D721Med (cell line): Measurements from ENCODE around the gene SCNN1A.

Experiments used
- DNase-seq: peaks from one replicate; pipeline ENCODE4 v3.0.0; 2011; ENCODE audit warnings: low spot score; ENCODE audit not compliant: insufficient read length
- FAIRE-seq: peaks from 2 replicates; lab custom pipeline; 2011; peaks lifted over from hg19 to GRCh38; lab: Jason Lieb, UNC
- TF ChIP-seq, protein P1 (sequence below): IDR thresholded peaks from 2 replicates; pipeline ENCODE4 v1.5.1; 2012; ENCODE audit warnings: mild to moderate bottlenecking, control low read depth; ENCODE audit not compliant: insufficient read depth; ENCODE audit errors: missing control alignments

The SCNN1A gene

DNA sequence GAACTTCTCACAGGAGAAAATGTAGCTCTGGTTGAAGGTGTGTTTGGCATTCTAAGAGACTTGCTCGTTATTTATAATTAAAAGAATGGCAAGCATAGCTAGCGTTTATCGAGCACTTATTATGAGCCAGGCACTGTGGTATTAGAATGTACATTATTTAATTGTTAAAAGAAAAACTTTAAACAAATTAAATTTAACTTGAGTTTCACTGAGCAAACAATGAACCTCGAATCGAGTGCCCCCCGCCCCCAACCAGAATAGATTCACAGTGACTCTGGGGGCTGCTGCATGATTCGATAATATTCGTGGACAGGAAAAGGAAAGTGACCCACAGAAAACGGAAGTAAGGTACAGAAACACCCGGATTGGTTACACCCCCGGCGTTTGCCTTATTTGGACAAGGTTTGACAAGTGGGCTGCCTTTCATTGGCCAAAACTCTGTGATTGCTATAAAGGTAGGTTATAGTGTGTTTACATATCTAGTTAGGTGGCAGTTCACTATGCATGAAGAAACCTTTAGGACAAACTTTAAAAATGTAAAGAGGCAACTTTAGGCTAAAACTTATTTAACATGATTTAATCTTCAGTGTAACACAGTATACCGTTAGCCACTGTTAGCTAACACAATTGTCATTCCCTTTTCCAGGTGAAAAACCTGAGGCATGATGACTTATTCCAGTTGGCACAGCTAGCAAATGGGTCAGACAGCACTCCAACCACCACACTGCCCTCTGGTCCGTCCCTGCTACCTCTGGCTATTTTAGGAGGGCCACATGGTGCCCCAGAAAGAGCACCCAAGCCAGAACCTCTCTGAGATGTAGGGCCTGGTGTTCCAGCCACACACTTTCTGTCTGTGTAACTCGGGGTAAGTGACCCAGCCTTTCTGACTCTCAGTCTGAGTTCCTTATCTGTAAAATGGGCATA is 7.1 kb downstream of the SCNN1A start:
- no peak for FAIRE-seq
- TF ChIP-seq, protein P1, sequence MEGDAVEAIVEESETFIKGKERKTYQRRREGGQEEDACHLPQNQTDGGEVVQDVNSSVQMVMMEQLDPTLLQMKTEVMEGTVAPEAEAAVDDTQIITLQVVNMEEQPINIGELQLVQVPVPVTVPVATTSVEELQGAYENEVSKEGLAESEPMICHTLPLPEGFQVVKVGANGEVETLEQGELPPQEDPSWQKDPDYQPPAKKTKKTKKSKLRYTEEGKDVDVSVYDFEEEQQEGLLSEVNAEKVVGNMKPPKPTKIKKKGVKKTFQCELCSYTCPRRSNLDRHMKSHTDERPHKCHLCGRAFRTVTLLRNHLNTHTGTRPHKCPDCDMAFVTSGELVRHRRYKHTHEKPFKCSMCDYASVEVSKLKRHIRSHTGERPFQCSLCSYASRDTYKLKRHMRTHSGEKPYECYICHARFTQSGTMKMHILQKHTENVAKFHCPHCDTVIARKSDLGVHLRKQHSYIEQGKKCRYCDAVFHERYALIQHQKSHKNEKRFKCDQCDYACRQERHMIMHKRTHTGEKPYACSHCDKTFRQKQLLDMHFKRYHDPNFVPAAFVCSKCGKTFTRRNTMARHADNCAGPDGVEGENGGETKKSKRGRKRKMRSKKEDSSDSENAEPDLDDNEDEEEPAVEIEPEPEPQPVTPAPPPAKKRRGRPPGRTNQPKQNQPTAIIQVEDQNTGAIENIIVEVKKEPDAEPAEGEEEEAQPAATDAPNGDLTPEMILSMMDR, result no peak
- DNase-seq, result no peak

DNA sequence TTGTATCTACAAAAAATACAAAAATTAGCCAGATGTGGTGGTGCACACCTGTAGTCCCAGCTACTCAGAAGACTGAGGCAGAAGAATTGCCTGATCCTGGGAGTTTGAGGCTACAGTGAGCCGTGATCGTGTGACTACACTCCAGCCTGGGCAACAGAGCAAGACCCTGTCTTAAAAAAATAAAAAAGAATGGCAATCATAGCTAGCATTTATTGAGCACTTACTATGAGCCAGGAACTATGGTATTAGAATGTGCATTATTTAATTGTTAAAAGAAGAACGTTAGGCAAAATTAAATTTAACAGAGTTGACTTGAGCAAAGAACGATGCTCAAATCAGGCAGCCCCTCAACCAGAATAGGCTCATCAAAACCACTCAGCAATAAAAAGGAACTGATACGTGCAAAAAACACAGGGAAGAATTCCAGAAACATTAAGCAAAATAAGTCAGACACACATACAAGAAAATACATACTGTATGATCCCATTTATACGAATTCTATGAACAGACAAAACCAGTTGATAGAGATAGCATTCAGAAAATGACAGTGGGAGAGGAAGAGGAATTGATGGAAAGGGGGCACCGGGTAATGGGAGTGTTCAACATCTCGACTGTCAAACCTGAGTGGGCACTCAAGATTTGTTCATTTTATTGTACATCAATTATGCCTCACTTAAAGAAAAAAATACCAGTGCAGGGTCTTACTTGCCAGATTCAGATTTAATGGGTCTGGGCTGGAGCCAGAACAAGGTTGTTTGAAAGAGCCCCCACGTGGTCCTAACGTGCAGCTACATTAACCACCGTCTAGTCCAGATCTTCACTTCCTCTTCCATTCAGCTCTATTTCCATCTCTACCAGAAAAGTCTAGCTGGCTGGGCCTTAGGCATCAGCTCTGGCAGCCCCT is 8.0 kb downstream of the SCNN1A start:
- TF ChIP-seq, protein P1, result peak; percentile 20
- FAIRE-seq, result no peak
- no peak for DNase-seq

DNA sequence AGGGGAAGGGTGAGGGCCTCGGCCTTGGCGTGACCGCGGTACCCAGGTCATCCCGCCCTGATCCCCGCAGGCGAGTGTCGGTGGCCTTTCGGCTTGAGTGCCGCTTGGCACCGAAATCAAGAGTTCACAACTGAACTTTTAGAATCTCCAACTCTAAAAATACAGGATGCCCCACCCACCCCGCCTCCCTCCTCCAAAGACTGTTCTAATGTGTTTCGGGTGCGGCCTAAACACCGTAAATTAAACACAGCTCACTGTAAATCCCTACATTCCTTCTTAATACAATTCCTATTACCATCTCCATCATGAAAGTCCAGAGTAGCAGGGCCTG is 11.4 kb downstream of the SCNN1A start:
- DNase-seq (no peak), FAIRE-seq (no peak)
- TF ChIP-seq, protein P1, result no peak

DNA sequence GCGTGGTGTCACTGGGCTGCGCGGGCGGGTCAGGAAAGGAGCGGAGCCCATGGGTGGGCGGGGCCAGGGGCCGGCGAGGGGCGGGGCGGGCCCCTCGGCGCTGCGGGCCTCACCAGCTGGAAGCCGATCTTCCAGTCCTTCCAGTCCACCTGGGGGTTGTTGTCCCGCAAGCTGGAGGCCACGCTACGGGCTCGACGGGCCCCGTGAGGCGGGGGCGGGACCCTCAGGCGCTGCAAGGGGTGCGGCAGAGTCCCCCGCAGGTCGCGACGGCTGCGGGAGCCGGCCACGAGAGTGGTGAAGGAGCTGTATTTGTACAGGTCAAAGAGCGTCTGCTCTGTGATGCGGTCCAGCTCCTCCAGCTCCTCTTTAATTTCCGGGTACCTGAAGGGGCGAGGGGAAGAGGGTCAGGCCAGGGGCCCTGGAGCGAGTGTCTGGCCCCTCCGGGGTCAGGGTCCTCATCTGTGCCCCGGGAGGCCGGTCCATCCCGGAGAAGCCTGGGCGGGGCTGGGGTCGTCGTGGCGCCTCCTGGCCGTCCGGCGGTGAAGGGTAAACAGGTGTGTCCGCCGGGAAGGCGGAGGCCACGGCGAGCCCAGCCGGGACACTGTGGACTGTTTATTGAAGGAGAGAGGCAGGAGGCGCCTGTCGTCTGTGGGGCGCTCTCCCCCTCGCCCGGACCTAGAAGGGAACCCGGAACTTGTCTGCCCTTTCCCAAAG is 11.9 kb downstream of the SCNN1A start:
- DNase-seq (no peak), FAIRE-seq (no peak)
- TF ChIP-seq, protein P1, result no peak

DNA sequence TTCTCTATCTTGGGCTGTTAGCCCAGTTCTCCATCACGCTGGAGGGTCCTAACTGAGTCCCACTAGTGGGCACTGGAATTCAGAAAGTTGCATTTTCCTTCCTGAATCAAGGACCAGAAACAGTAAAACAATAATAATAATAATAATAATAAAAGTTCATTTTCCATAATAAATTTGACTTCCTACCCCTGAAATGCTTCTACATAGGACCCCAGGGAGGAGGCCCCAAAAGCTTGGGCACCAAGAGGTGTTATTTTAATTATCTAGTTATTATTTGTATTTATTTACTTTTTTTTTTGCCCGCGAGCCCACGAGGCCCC is 12.4 kb downstream of the SCNN1A start:
- DNase-seq, result no peak
- TF ChIP-seq, protein P1, result no peak
- FAIRE-seq, result no peak

DNA sequence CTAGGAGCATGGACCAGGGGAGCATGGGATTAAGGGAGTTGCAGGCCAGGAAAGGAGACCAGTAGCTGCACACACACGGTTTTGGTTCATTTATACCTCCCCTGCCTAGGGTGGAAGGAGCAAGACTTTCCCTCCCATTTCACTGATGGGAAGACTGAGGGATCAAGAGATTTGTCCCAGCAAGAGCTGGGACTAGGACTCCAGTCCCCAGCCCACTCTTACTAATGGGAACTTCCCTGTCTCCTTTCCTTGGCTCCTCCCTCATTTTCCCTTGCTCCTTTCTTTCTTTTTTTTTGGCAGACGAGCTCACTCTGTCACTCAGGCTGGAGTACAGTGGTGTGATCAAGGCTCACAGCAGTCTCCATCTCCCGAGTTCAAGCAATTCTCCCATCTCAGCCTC is 13.0 kb downstream of the SCNN1A start:
- TF ChIP-seq, protein P1, result no peak
- FAIRE-seq, result no peak
- DNase-seq, result no peak
